ENCODE measurements around the gene SCUBE1. TPM values are rescaled to one million over a fixed set of nuclear protein-coding genes. Genes with fewer than 3 reads are reported as not detected.

SCUBE1 gene
- total and polyA plus RNA-seq, 2 of the 8 experiments (the other 6 are each of a cell fraction or from before 2014, with no cell fraction given) = 2.3 to 4.9 TPM

DNA sequence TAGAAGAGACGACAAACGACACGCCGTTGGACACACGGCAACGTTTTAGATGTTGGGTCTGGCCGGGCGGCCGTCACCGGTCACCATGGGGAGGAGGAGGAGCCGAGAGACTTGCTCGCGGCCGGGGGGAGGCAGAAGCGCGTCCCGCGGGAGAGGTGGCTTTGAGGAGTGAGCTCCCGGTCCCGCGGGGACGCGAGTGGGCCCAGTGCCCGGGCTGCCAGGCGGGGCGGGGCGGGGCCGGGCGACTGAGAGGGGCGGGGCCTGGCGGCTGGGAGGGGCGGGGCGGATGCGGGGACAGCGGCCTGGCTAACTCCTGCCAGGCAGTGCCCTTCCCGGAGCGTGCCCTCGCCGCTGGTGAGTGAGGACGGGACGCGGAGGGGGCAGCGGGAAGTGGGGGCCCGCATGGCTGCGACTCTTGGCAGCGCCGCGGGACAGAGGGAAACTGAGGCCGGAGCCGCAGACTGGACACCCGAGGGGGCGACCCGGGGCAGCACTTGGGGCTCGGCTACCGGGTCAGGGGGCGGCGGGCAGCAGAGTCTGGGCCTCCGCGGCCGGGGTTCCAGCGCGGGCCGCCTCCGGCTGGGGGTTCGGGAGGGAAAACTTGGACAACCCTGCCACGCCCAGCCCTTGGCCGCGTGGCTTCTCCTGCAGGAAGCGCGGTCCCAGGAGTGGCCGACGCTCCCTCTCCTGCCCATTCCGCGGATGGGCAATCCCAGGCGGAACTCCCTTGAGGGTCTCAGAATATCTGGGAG is 191.7 kb downstream of the SCUBE1 start, which contains the start of gene TSPO:
TSPO (plus strand) TSS at position 309 of the 752 bp plus-strand sequence. CDS start 7,680 bp downstream, outside the sequence.
- ChIA-PET POLR2A (ENCODE audit: partially characterized antibody) (interaction anchor here (0.8 to 2.2 kb wide), 2 partner anchors 13 to 36 kb away, joined by 3 to 4 read pairs; no protein-coding TSS in a partner anchor), CTCF (ENCODE audit: partially characterized antibody) (interaction anchor here (1.0 kb wide), 1 partner anchor 91 kb away, joined by 3 read pairs; no protein-coding TSS in a partner anchor)
- Histone ChIP-seq H3K9ac (replicated peaks in 1 of 4; ENCODE audit: extremely low read depth in 1 of 4, low read depth in 3 of 4, low read length in 3 of 4) (no peak within 1 kb of the TSS), H3K4me1 (replicated peaks in 1 of 4; ENCODE audit: control insufficient read depth in 3 of 4, insufficient read depth in 4 of 4, low read length in 3 of 4) (peaks cover 0 to 12% (median 10%) of the 10 kb centered on the region in 4 experiments; a peak in 6 of 7 replicates), H4K5ac (ENCODE audit: insufficient read length, low read depth, low read length) (no peak within 1 kb of the TSS), H3K79me1 (ENCODE audit: low read depth, low read length) (no peaks in the 10 kb centered on the region), H2BK15ac (ENCODE audit: low read length) (peak within 1 kb of the TSS; percentile 72; the same call in 1 of the 2 replicates), H3K4me3 (ENCODE audit: extremely low read depth in 1 of 4, insufficient read depth in 2 of 4, low read depth in 3 of 4, low read length in 4 of 4) (peak within 1 kb of the TSS; percentile 39 to 70 (median 46)), H3K23me2 (ENCODE audit: low read depth, low read length) (peaks cover 13% of the 10 kb centered on the region; the same call in 1 of the 2 replicates), H2BK120ac (replicated peaks; ENCODE audit: low read depth, low read length) (no peak within 1 kb of the TSS), H3K36me3 (ENCODE audit: control insufficient read depth in 2 of 4, insufficient read depth in 4 of 4, low read length in 3 of 4) (no peaks in the 10 kb centered on the region), H3K9me3 (ENCODE audit: insufficient read depth in 2 of 2, low read depth in 1 of 2, low read length in 1 of 2) (no peaks in the 10 kb centered on the region), H3K27me3 (replicated peaks in 1 of 4; ENCODE audit: control insufficient read depth in 3 of 4, extremely low read depth in 1 of 4, insufficient read depth in 3 of 4, low read length in 3 of 4) (peaks cover 1 to 21% (median 14%) of the 10 kb centered on the region in 4 experiments), H3K56ac (replicated peaks; ENCODE audit: insufficient read length, low read depth, low read length) (no peak within 1 kb of the TSS), H2BK20ac (ENCODE audit: low read length) (no peak within 1 kb of the TSS), H3K27ac (ENCODE audit: low read depth, low read length) (no peak within 1 kb of the TSS), H2BK5ac (ENCODE audit: low read depth, low read length) (peak within 1 kb of the TSS; percentile 44; the same call in 1 of the 2 replicates), H3K4ac (replicated peaks; ENCODE audit: insufficient read length, low read depth, low read length) (peak within 1 kb of the TSS; percentile 38), H3K79me2 (ENCODE audit: control insufficient read depth in 1 of 2, insufficient read depth in 2 of 2, low read length in 2 of 2) (no peaks in the 10 kb centered on the region), H2AK5ac (ENCODE audit: low read depth, low read length) (no peak within 1 kb of the TSS), H3K18ac (ENCODE audit: extremely low read depth, low read length) (peak within 1 kb of the TSS; percentile 48; the same call in 1 of the 2 replicates), H4K91ac (replicated peaks; ENCODE audit: insufficient read length, low read length) (peak within 1 kb of the TSS; percentile 40), H2AFZ (ENCODE audit: low read length) (peak within 1 kb of the TSS; percentile 9; the same call in 1 of the 2 replicates), H3K14ac (ENCODE audit: insufficient read length) (no peak within 1 kb of the TSS), H3K4me2 (ENCODE audit: insufficient read depth in 1 of 2, low read depth in 2 of 2, low read length in 2 of 2) (peak within 1 kb of the TSS; percentile 54 to 67), H3K23ac (ENCODE audit: insufficient read length) (no peak within 1 kb of the TSS), H4K20me1 (replicated peaks in 1 of 2; ENCODE audit: control insufficient read depth in 1 of 2, insufficient read depth in 2 of 2, low read length in 2 of 2) (no peaks in the 10 kb centered on the region), H2BK12ac (ENCODE audit: low read depth, low read length) (peak within 1 kb of the TSS; percentile 75; the same call in 1 of the 2 replicates), H4K8ac (ENCODE audit: extremely low read depth, insufficient read depth, low read length) (peak within 1 kb of the TSS; percentile 80)
- TF ChIP-seq HDAC2 (IDR thresholded peaks at IDR 0.05; ENCODE audit: borderline replicate concordance in 1 of 2, low read depth in 2 of 2, low read length in 2 of 2) (0 out of 4 replicates have a peak, but pooled peaks of 1 of the 2 experiments have one; percentile 35), CBX5 (IDR thresholded peaks at IDR 0.05; ENCODE audit: low read depth, low read length) (no peak), KDM1A (IDR thresholded peaks at IDR 0.05; ENCODE audit: borderline replicate concordance, low read length) (0 out of 2 replicates have a peak, but pooled peaks have one; percentile 9), MAFK (IDR thresholded peaks at IDR 0.05; ENCODE audit: low read depth, low read length) (no peak), GABPA (IDR thresholded peaks at IDR 0.05; ENCODE audit: borderline replicate concordance, insufficient read depth, low read length) (0 out of 2 replicates have a peak, but pooled peaks have one; percentile 0), KDM4A (IDR thresholded peaks at IDR 0.05; ENCODE audit: low read depth, low read length, severe bottlenecking) (peak; percentile 83)
- TF ChIP-seq, protein P1, sequence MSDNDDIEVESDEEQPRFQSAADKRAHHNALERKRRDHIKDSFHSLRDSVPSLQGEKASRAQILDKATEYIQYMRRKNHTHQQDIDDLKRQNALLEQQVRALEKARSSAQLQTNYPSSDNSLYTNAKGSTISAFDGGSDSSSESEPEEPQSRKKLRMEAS (IDR thresholded peaks at IDR 0.05) = peak; percentile 90
- TF ChIP-seq, protein P2, sequence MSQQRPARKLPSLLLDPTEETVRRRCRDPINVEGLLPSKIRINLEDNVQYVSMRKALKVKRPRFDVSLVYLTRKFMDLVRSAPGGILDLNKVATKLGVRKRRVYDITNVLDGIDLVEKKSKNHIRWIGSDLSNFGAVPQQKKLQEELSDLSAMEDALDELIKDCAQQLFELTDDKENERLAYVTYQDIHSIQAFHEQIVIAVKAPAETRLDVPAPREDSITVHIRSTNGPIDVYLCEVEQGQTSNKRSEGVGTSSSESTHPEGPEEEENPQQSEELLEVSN (IDR thresholded peaks at IDR 0.05) = peak; percentile 92
- DNase-seq (ENCODE audit: low read depth in 1 of 2, low spot score in 2 of 2) (peak in 1 of 2 experiments; percentile 76), FAIRE-seq (no peak)
- 14% methylated on average over 35 of the region's 75 CpGs; no CpG with 5 or more reads in 1 of the 2 experiments for WGBS, 2 experiments (ENCODE audit: extremely low coverage in 1 of 2, insufficient coverage in 1 of 2, insufficient read length in 1 of 2, insufficient replicate concordance in 2 of 2, low coverage in 1 of 2, low lambda C conversion rate in 2 of 2, missing lambda C conversion rate in 1 of 2)
